IMR-90 (cell line): ENCODE measurements around the gene PLBD1.

Source experiments
- CEBPB ChIP-seq: IDR thresholded peaks from 2 replicates; pipeline ENCODE4 v1.6.1; 2012; ENCODE audit warnings: low read depth, low read length, improper control_type of control experiment
- FOS ChIP-seq: fragments of 150-350 bp; IDR thresholded peaks from 2 replicates; pipeline ENCODE4 v1.6.1; 2016; ENCODE audit warnings: low read depth, low read length
- MAFK ChIP-seq: IDR thresholded peaks from 2 replicates; pipeline ENCODE4 v1.6.1; 2012; ENCODE audit warnings: low read depth, low read length, improper control_type of control experiment
- MAZ ChIP-seq: IDR thresholded peaks from 2 replicates; pipeline ENCODE4 v1.6.1; 2012; ENCODE audit warnings: low read depth, mild to moderate bottlenecking, low read length, improper control_type of control experiment, moderate library complexity, borderline replicate concordance
- MXI1 ChIP-seq: IDR thresholded peaks from 2 replicates; pipeline ENCODE4 v1.6.1; 2012; ENCODE audit warnings: low read depth, mild to moderate bottlenecking, low read length, moderate library complexity, borderline replicate concordance
- POLR2A ChIP-seq: IDR thresholded peaks from 2 replicates; pipeline ENCODE4 v1.6.1; 2012; ENCODE audit warnings: mild to moderate bottlenecking, low read depth, low read length
- RAD21 ChIP-seq: IDR thresholded peaks from 2 replicates; pipeline ENCODE4 v1.6.1; 2012; ENCODE audit warnings: low read length, improper control_type of control experiment
- RCOR1 ChIP-seq: IDR thresholded peaks from 2 replicates; pipeline ENCODE4 v1.6.1; 2012; ENCODE audit warnings: mild to moderate bottlenecking, low read length, improper control_type of control experiment; ENCODE audit not compliant: insufficient replicate concordance
- RFX5 ChIP-seq: IDR thresholded peaks from 2 replicates; pipeline ENCODE4 v1.8.0; 2012; ENCODE audit warnings: low read depth, mild to moderate bottlenecking, low read length, moderate library complexity
- SMC3 ChIP-seq: fragments of 150-350 bp; IDR thresholded peaks from 2 replicates; pipeline ENCODE4 v1.6.1; 2016; ENCODE audit warnings: low read depth, mild to moderate bottlenecking, antibody characterized with exemption, low read length, moderate library complexity
- TF ChIP-seq, protein P1 (sequence below): conservative IDR thresholded peaks from 2 replicates; pipeline ENCODE4 v1.5.1; 2012; ENCODE audit warnings: mild to moderate bottlenecking, low read depth, low read length, improper control_type of control experiment
- TF ChIP-seq, protein P2 (sequence below): fragments of 150-350 bp; IDR thresholded peaks from 2 replicates; pipeline ENCODE4 v1.6.1; 2016; ENCODE audit warnings: low read depth, mild to moderate bottlenecking, low read length, moderate library complexity, borderline replicate concordance
- TF ChIP-seq, protein P3 (sequence below): fragments of 150-350 bp; IDR thresholded peaks from 2 replicates; pipeline ENCODE4 v1.6.1; 2017; ENCODE audit warnings: mild to moderate bottlenecking, antibody characterized with exemption, low read length, low read depth

DNA sequence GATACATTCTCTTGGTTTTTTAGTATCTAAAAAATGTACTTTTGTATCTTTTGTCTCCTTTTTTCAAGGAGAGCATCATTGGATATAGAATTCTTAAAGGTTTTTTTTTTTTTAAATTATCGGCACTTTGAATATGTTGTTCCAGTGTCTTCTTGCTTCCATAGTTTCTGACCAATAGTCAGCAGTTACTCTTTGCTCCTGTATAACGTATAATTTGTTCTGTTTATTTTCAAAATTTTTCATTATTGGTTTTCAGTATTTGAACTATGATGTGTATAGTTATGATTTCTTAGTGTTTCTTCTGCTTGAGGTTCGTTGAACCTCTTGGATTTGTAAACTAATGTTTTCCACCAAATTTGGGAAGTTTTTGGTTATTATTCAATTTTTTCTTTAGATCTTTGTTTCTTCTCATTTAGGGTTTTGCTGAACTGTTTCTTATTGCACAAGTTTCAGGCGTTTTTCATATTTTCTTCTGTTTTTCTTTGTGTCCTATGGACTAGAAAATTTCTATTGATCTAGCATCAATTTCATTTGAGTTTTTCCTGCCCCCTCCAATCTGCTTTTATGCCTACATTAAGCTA is 93.9 kb downstream of the PLBD1 start:
- TF ChIP-seq, protein P1, sequence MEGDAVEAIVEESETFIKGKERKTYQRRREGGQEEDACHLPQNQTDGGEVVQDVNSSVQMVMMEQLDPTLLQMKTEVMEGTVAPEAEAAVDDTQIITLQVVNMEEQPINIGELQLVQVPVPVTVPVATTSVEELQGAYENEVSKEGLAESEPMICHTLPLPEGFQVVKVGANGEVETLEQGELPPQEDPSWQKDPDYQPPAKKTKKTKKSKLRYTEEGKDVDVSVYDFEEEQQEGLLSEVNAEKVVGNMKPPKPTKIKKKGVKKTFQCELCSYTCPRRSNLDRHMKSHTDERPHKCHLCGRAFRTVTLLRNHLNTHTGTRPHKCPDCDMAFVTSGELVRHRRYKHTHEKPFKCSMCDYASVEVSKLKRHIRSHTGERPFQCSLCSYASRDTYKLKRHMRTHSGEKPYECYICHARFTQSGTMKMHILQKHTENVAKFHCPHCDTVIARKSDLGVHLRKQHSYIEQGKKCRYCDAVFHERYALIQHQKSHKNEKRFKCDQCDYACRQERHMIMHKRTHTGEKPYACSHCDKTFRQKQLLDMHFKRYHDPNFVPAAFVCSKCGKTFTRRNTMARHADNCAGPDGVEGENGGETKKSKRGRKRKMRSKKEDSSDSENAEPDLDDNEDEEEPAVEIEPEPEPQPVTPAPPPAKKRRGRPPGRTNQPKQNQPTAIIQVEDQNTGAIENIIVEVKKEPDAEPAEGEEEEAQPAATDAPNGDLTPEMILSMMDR = no peak
- no peak for TF ChIP-seq MXI1
- no peak for TF ChIP-seq POLR2A
- TF ChIP-seq FOS = no peak
- TF ChIP-seq CEBPB = no peak
- TF ChIP-seq MAZ = no peak
- TF ChIP-seq SMC3 = no peak
- TF ChIP-seq MAFK = no peak
- TF ChIP-seq, protein P2, sequence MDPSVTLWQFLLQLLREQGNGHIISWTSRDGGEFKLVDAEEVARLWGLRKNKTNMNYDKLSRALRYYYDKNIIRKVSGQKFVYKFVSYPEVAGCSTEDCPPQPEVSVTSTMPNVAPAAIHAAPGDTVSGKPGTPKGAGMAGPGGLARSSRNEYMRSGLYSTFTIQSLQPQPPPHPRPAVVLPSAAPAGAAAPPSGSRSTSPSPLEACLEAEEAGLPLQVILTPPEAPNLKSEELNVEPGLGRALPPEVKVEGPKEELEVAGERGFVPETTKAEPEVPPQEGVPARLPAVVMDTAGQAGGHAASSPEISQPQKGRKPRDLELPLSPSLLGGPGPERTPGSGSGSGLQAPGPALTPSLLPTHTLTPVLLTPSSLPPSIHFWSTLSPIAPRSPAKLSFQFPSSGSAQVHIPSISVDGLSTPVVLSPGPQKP = no peak
- TF ChIP-seq, protein P3, sequence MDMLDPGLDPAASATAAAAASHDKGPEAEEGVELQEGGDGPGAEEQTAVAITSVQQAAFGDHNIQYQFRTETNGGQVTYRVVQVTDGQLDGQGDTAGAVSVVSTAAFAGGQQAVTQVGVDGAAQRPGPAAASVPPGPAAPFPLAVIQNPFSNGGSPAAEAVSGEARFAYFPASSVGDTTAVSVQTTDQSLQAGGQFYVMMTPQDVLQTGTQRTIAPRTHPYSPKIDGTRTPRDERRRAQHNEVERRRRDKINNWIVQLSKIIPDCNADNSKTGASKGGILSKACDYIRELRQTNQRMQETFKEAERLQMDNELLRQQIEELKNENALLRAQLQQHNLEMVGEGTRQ = no peak
- no peak for TF ChIP-seq RFX5
- TF ChIP-seq RAD21 = no peak
- no peak for TF ChIP-seq RCOR1
